ENCODE measurements around the gene E2F1. TPM values are rescaled to one million over a fixed set of nuclear protein-coding genes. Genes with fewer than 3 reads are reported as not detected.
"Not testable (repeated sequence)": the region's sequence is repeated elsewhere in the genome, so short reads cannot be mapped to it uniquely, and the experiment has no call there.

The E2F1 gene
- total RNA-seq, 1 experiment from 2014 or later, result 28.7 TPM

GRCh38 chr20:33645072-33645358, 41.2 kb downstream of the E2F1 start:
- no peak for DNase-seq (ENCODE audit: low read depth)

DNA sequence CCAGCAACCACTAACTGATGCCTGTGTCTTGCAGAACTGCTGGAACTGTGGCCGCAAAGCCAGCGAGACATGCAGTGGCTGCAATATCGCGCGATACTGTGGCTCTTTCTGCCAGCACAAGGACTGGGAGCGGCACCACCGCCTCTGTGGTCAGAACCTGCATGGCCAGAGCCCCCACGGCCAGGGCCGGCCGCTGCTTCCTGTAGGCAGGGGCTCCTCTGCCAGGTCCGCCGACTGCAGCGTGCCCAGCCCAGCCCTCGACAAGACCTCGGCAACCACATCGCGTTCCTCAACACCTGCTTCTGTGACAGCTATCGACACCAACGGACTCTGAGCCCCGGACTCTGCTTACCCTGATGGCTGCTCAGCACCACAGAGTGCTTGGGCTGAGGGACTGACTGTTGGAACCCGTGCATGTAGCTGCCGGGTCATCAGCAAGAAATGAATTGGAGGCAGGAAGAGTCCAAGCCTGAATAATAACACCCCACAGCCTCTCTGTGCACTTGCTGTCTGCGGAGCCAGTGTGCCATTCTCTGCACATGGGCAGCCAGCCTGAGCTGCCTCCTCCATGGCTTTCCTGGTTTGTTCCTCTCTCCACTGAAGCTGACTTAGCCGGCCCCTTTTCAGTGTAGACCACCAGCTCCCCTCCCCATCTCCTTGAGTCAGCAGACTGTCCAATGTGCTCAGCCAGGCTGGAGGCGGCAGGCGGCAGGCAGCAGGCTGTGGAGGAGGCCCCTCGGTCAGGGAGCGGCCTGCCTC, 41.7 kb downstream of the E2F1 start:
- DNase-seq (ENCODE audit: low read depth), result no peak

GRCh38 chr20:33640287-33640686, 45.9 kb downstream of the E2F1 start:
- peak; percentile 95 for DNase-seq (ENCODE audit: low read depth)

- DNase-seq (ENCODE audit: low read depth), result no peak
These were observed 49.4 kb downstream of the E2F1 start for GRCh38 chr20:33636776-33637175.

- DNase-seq (ENCODE audit: low read depth), result no peak
These were observed 50.8 kb downstream of the E2F1 start for GRCh38 chr20:33635341-33635740.

DNA sequence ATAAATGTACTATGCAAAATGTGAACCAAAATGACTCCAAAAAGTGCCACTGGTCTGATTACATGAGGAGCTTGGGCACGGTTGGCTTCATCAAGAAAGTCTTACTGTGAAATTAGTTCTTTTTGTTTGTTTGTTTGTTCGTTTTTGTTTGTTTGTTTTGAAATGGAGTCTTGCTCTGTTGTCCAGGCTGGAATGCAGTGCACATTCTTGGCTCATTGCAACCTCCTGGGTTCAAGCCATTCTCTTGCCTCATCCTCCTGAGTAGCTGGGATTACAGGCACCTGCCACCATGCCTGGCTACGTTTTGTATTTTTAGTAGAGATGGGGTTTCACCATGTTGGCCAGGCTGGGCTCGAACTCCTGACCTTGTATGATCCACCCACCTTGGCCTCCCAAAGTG, 54.3 kb downstream of the E2F1 start:
- not testable (repeated sequence) for DNase-seq (ENCODE audit: low read depth)

- DNase-seq (ENCODE audit: low read depth), result no peak
These were observed 55.7 kb downstream of the E2F1 start for GRCh38 chr20:33630507-33630906.

DNA sequence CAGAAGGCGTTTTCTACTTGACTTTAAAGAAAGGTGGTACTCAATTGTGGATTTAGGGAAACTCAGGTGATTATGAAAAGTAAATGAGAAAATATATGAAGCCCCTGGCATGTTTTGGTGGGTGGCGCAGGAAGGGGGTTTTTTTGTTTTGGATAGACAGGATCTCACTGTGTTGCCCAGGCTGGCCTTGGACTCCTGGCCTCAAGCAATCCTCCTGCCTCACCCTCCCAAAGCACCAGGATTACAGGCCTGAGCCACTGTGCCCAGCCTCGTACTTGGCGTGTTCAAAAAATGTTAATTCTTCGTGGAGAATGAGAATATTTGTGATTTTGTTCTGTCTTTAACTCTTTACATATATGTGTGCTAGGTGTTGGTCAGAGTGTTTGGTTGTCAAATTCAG, 56.2 kb downstream of the E2F1 start:
- no peak for DNase-seq (ENCODE audit: low read depth)

DNA sequence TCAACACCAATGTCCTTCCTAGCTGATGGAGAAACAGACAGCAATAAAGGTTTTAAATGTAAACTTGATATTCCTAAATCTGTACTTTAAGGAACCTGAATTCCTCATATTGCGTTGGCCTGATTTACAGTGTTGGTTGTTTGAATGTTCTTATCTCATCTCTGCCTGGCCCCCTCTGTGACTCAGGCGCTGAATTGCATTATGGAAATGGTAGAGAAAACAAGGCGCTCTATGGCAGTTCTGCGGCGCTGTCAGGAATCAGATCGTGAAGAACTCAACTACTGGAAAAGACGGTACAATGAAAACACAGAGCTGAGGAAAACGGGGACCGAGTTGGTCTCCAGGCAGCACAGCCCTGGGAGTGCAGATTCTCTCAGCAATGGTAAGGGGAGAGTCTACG, 56.7 kb downstream of the E2F1 start:
- DNase-seq (ENCODE audit: low read depth), result no peak

- DNase-seq (ENCODE audit: low read depth), result no peak
These were observed 58.5 kb downstream of the E2F1 start for GRCh38 chr20:33627577-33628216.

DNA sequence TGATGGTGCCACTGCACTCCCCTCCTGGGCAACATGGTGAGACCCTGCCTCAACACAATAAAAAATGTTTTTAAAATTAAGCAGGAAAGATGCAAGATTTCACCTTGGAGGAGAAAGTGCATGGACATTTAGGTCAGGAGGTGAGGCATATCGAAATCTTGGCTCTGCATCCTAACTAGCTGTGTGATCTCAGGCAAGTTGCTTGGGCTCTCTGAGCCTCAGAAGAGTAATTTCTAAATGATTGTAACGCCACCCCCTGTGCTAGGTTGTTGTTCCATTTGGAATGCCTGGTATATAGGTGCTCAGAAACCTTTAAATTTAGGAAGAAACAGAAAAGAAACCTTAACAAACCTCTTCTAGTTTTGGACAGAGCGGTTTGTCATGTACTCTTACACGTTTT, 60.0 kb downstream of the E2F1 start:
- DNase-seq (ENCODE audit: low read depth), result no peak

Other genes with a start within 250 kb of the E2F1 start
- 45.1 and 48.4 TPM in 2 replicates for gene SNTA1, start 242.6 kb downstream of the E2F1 start, total RNA-seq (2014; rRNA removed; shearing (Covaris generic))
- 7.7 and 8.7 TPM in 2 replicates for gene CBFA2T2, start 196.3 kb downstream of the E2F1 start, total RNA-seq (2014; rRNA removed; shearing (Covaris generic))
- gene C20orf144, start 24.1 kb downstream of the E2F1 start, total RNA-seq (2014; rRNA removed; shearing (Covaris generic)), result 0.24 and 0.39 TPM in 2 replicates
- 0.49 TPM in 1 of 2 replicates, not detected in the other for gene ACTL10, start 19.4 kb downstream of the E2F1 start, total RNA-seq (2014; rRNA removed; shearing (Covaris generic))
- 39.3 and 43.9 TPM in 2 replicates for gene NECAB3, start 12.0 kb downstream of the E2F1 start, total RNA-seq (2014; rRNA removed; shearing (Covaris generic))
- 16.9 and 20.8 TPM in 2 replicates for gene PXMP4, start 33.9 kb upstream of the E2F1 start, total RNA-seq (2014; rRNA removed; shearing (Covaris generic))
- 1.6 and 2.0 TPM in 2 replicates for gene ZNF341, start 45.6 kb upstream of the E2F1 start, total RNA-seq (2014; rRNA removed; shearing (Covaris generic))
- gene CHMP4B, start 125.0 kb upstream of the E2F1 start, total RNA-seq (2014; rRNA removed; shearing (Covaris generic)), result 47.8 and 54.1 TPM in 2 replicates

Data from RPMI7951 (cell line).